IMR-90 (cell line): ENCODE measurements around the gene SARM1. TPM values are rescaled to one million over a fixed set of nuclear protein-coding genes. Genes with fewer than 3 reads are reported as not detected.

Experiments
- ATAC-seq: fragments of 200-7000 bp; cut with Tn5 transposase; 2 replicates; pipeline ENCODE4 v1.9.1; 2020; ENCODE audit warnings: low read depth, mild to moderate bottlenecking, moderate library complexity
- BruUV-seq: library from RNA; stranded (reverse); fragments of 400-500 nt; replicated peaks from 2 replicates; lab custom pipeline; 2021; lab: Mats Ljungman, UMichigan
- CTCF ChIA-PET: fragments of 300-600 bp; formaldehyde crosslinking; extraction: SDS; loops from one replicate; lab custom pipeline; 2021; ENCODE audit warnings: antibody characterized with exemption; lab: Yijun Ruan, JAX
- POLR2A ChIA-PET: fragments of 300-600 bp; sonication (Branson Sonifier 250); formaldehyde crosslinking; loops from one replicate; lab custom pipeline; 2022; ENCODE audit warnings: antibody characterized with exemption; ENCODE audit not compliant: unreplicated experiment; lab: Charles Lee
- DNase-seq: peaks from one replicate; pipeline ENCODE4 v3.0.0; 2013
- H2AFZ ChIP-seq: replicated peaks from 2 replicates; pipeline ENCODE3; 2013; ENCODE audit warnings: low read length, mild to moderate bottlenecking; ENCODE audit not compliant: poor library complexity
- H2AK5ac ChIP-seq: 2 replicates; pipeline ENCODE4 v1.6.1; 2013; ENCODE audit warnings: low read depth, low read length, inconsistent platforms
- H2AK9ac ChIP-seq: replicated peaks from 2 replicates; pipeline ENCODE3; 2013; ENCODE audit warnings: mild to moderate bottlenecking, low read depth, low read length, moderate library complexity; ENCODE audit not compliant: poor library complexity
- H2BK120ac ChIP-seq: 2 replicates; pipeline ENCODE4 v1.6.1; 2013; ENCODE audit warnings: low read depth, low read length, inconsistent platforms
- H2BK15ac ChIP-seq: 3 replicates; pipeline ENCODE4 v1.6.1; 2013; ENCODE audit warnings: low read depth, low read length, inconsistent platforms
- H2BK20ac ChIP-seq: 2 replicates; pipeline ENCODE4 v1.6.1; 2013; ENCODE audit warnings: low read depth, mild to moderate bottlenecking, inconsistent platforms, low read length, moderate library complexity
- H2BK5ac ChIP-seq: 2 replicates; pipeline ENCODE4 v1.6.1; 2013; ENCODE audit warnings: mild to moderate bottlenecking, low read depth, low read length, inconsistent platforms; ENCODE audit not compliant: poor library complexity, severe bottlenecking
- H3K14ac ChIP-seq: replicated peaks from 2 replicates; pipeline ENCODE4 v1.6.1; 2013; ENCODE audit warnings: low read depth, low read length, inconsistent platforms
- H3K18ac ChIP-seq: 2 replicates; pipeline ENCODE4 v1.6.1; 2013; ENCODE audit warnings: low read depth, low read length, control low read depth
- H3K23ac ChIP-seq: 2 replicates; pipeline ENCODE4 v1.6.1; 2013; ENCODE audit warnings: low read depth, low read length, inconsistent platforms
- H3K27ac ChIP-seq: 2 replicates; pipeline ENCODE4 v1.5.1; 2013; ENCODE audit warnings: mild to moderate bottlenecking, control low read depth, low read length; ENCODE audit not compliant: insufficient read depth
- H3K27me3 ChIP-seq: 2 replicates; pipeline ENCODE4 v1.6.1; 2013; ENCODE audit warnings: low read length; ENCODE audit not compliant: control insufficient read depth, insufficient read depth
- H3K36me3 ChIP-seq: 2 replicates; pipeline ENCODE4 v1.6.1; 2013; ENCODE audit warnings: low read length, mixed read lengths; ENCODE audit not compliant: control insufficient read depth, insufficient read depth
- H3K4ac ChIP-seq: 2 replicates; pipeline ENCODE4 v1.6.1; 2013; ENCODE audit warnings: low read depth, low read length, inconsistent platforms
- H3K4me1 ChIP-seq: 2 replicates; pipeline ENCODE4 v1.6.1; 2013; ENCODE audit warnings: low read length, mixed read lengths; ENCODE audit not compliant: control insufficient read depth, insufficient read depth
- H3K4me2 ChIP-seq: 2 replicates; pipeline ENCODE4 v1.6.1; 2013; ENCODE audit warnings: low read depth, mild to moderate bottlenecking, control low read depth, low read length, moderate library complexity
- H3K4me3 ChIP-seq: 2 replicates; pipeline ENCODE4 v1.5.1; 2013; ENCODE audit warnings: low read depth, mild to moderate bottlenecking, control low read depth, low read length, moderate library complexity; ENCODE audit not compliant: insufficient read depth
- H3K56ac ChIP-seq: 2 replicates; pipeline ENCODE4 v1.6.1; 2013; ENCODE audit warnings: low read length, inconsistent platforms; ENCODE audit not compliant: insufficient read depth; ENCODE audit errors: extremely low read depth
- H3K79me1 ChIP-seq, 2 experiments: 2 replicates each; pipeline ENCODE4 v1.6.1; 2013; ENCODE audit warnings: low read length in 2 of 2, inconsistent platforms in 1 of 2, low read depth in 1 of 2
- H3K9ac ChIP-seq: 2 replicates; pipeline ENCODE4 v1.6.1; 2013; ENCODE audit warnings: low read depth, low read length, control low read depth
- H3K9me1 ChIP-seq: 2 replicates; pipeline ENCODE4 v1.6.1; 2013; ENCODE audit warnings: low read length, inconsistent platforms; ENCODE audit not compliant: insufficient read depth
- H3K9me3 ChIP-seq: 2 replicates; pipeline ENCODE4 v1.6.1; 2013; ENCODE audit warnings: low read length; ENCODE audit not compliant: control insufficient read depth, insufficient read depth
- H4K20me1 ChIP-seq: 2 replicates; pipeline ENCODE4 v1.6.1; 2013; ENCODE audit warnings: low read length, inconsistent platforms; ENCODE audit not compliant: insufficient read depth
- H4K5ac ChIP-seq: 2 replicates; pipeline ENCODE4 v1.6.1; 2013; ENCODE audit warnings: mild to moderate bottlenecking, low read depth, low read length, control low read depth
- H4K8ac ChIP-seq, 2 experiments: 2 replicates each; pipeline ENCODE4 v1.6.1; 2013; ENCODE audit warnings: low read depth in 2 of 2, low read length in 2 of 2, control low read depth in 1 of 2, inconsistent platforms in 1 of 2
- H4K91ac ChIP-seq: 2 replicates; pipeline ENCODE4 v1.6.1; 2013; ENCODE audit warnings: low read depth, low read length, inconsistent platforms; ENCODE audit not compliant: insufficient read depth
- BHLHE40 ChIP-seq: fragments of 150-350 bp; IDR thresholded peaks from 2 replicates; pipeline ENCODE4 v1.6.1; 2016; ENCODE audit warnings: mild to moderate bottlenecking, low read depth, low read length
- CEBPB ChIP-seq: IDR thresholded peaks from 2 replicates; pipeline ENCODE4 v1.6.1; 2012; ENCODE audit warnings: low read depth, low read length, improper control_type of control experiment
- CTCF ChIP-seq: conservative IDR thresholded peaks from 2 replicates; pipeline ENCODE4 v1.5.1; 2012; ENCODE audit warnings: mild to moderate bottlenecking, low read depth, low read length, improper control_type of control experiment
- ELK1 ChIP-seq: fragments of 150-350 bp; IDR thresholded peaks from 2 replicates; pipeline ENCODE4 v1.6.1; 2016; ENCODE audit warnings: low read depth, mild to moderate bottlenecking, low read length, moderate library complexity, borderline replicate concordance
- FOS ChIP-seq: fragments of 150-350 bp; IDR thresholded peaks from 2 replicates; pipeline ENCODE4 v1.6.1; 2016; ENCODE audit warnings: low read depth, low read length
- MAFK ChIP-seq: IDR thresholded peaks from 2 replicates; pipeline ENCODE4 v1.6.1; 2012; ENCODE audit warnings: low read depth, low read length, improper control_type of control experiment
- MAZ ChIP-seq: IDR thresholded peaks from 2 replicates; pipeline ENCODE4 v1.6.1; 2012; ENCODE audit warnings: low read depth, mild to moderate bottlenecking, low read length, improper control_type of control experiment, moderate library complexity, borderline replicate concordance
- MXI1 ChIP-seq: IDR thresholded peaks from 2 replicates; pipeline ENCODE4 v1.6.1; 2012; ENCODE audit warnings: low read depth, mild to moderate bottlenecking, low read length, moderate library complexity, borderline replicate concordance
- NFE2L2 ChIP-seq: fragments of 150-350 bp; IDR thresholded peaks from 2 replicates; pipeline ENCODE4 v1.6.1; 2016; ENCODE audit warnings: low read depth, mild to moderate bottlenecking, low read length
- RAD21 ChIP-seq: IDR thresholded peaks from 2 replicates; pipeline ENCODE4 v1.6.1; 2012; ENCODE audit warnings: low read length, improper control_type of control experiment
- RCOR1 ChIP-seq: IDR thresholded peaks from 2 replicates; pipeline ENCODE4 v1.6.1; 2012; ENCODE audit warnings: mild to moderate bottlenecking, low read length, improper control_type of control experiment; ENCODE audit not compliant: insufficient replicate concordance
- WGBS, 2 experiments: methylation state at CpG; one replicate each; pipeline versions ENCODE4 v1.1.5 to v1.1.7; 2013; ENCODE audit warnings: missing lambda C conversion rate in 2 of 2; ENCODE audit not compliant: insufficient read length in 1 of 2; ENCODE audit errors: extremely low coverage in 2 of 2; 5-methylcytosine and 5-hydroxymethylcytosine counted together
- dilution Hi-C: fragments of 300-500 bp; cut with HindIII; formaldehyde crosslinking; loops from one replicate; pipeline ENCODE4 v1.14.3; 2018; ENCODE audit warnings: low sequenced_read_pairs; ENCODE audit not compliant: unreplicated experiment
- in situ Hi-C: fragments of 300-500 bp; cut with MboI; formaldehyde crosslinking; loops from 3 replicates; pipeline ENCODE4 v1.14.3; 2019; ENCODE audit warnings: low sequenced_read_pairs, inconsistent platforms, mixed read lengths
- intact Hi-C: fragments of 100-400 bp; cut with micrococcal nuclease; formaldehyde crosslinking; loops from 2 replicates; pipeline ENCODE4 v1.10.0; 2022
- polyA plus RNA-seq, 3 experiments: library from polyadenylated mRNA; depleted of rRNA; stranded (reverse); fragments of >200 nt; gene quantifications; 2 replicates each; pipeline ENCODE4 v1.2.3, GENCODE V29; 2012; ENCODE audit warnings: low replicate concordance in 1 of 3
- total RNA-seq: library from RNA; depleted of rRNA; stranded (reverse); fragments of >200 nt; gene quantifications from 2 replicates; pipeline ENCODE4 v1.2.3, GENCODE V29; 2012
- TF ChIP-seq, protein P1 (sequence below): fragments of 150-350 bp; IDR thresholded peaks from 2 replicates; pipeline ENCODE4 v1.6.1; 2017; ENCODE audit warnings: mild to moderate bottlenecking, antibody characterized with exemption, low read length, low read depth

The SARM1 gene
- total and polyA plus RNA-seq, 2 of the 4 experiments (the other 2 are of a cell fraction): 3.4 to 11.4 TPM

GRCh38 chr17:28339431-28339830 lies 32.1 kb upstream of the SARM1 start:
- Histone ChIP-seq H3K36me3 (peaks cover 48% of the 10 kb centered on the region), H2BK20ac (no peak overlapping the region), H2AK5ac (peak overlapping the region; percentile 13; the same call in 1 of the 2 replicates), H3K18ac (no peak overlapping the region), H2BK120ac (no peak overlapping the region), H2AK9ac (no peak overlapping the region), H3K27ac (no peak overlapping the region), H4K8ac (no peak overlapping the region), H3K56ac (no peak overlapping the region), H3K4me3 (no peak overlapping the region), H2BK5ac (no peak overlapping the region), H3K27me3 (no peaks in the 10 kb centered on the region), H4K91ac (no peak overlapping the region), H3K4me2 (no peak overlapping the region), H3K9ac (no peak overlapping the region), H3K4ac (no peak overlapping the region; the same call in 1 of the 2 replicates), H4K20me1 (peaks cover 41% of the 10 kb centered on the region; the same call in 1 of the 2 replicates), H3K9me1 (peaks cover 12% of the 10 kb centered on the region), H3K4me1 (peaks cover 9% of the 10 kb centered on the region), H3K9me3 (no peaks in the 10 kb centered on the region), H2BK15ac (no peak overlapping the region), H4K5ac (no peak overlapping the region), H3K14ac (no peak overlapping the region), H3K79me1 (peaks cover 31 to 87% of the 10 kb centered on the region in 2 experiments; a peak in 3 of 4 replicates), H3K23ac (no peak overlapping the region), H2AFZ (no peak overlapping the region)
- intact Hi-C loops (loop anchor here (5.0 to 10.0 kb wide), 3 partner anchors 107 to 447 kb away; partner anchors contain the start of genes LYRM9 and NLK), dilution Hi-C loops (no loop called here), in situ Hi-C loops (loop anchor here (25.0 kb wide), 1 partner anchor 802 kb away; no protein-coding TSS in a partner anchor)
- no peak for TF ChIP-seq ELK1
- no peak for TF ChIP-seq CEBPB
- TF ChIP-seq FOS: no peak
- TF ChIP-seq CTCF: no peak
- TF ChIP-seq NFE2L2: no peak
- TF ChIP-seq MAFK: no peak
- no peak for TF ChIP-seq RCOR1
- no peak for TF ChIP-seq BHLHE40
- no peak for TF ChIP-seq MAZ
- TF ChIP-seq, protein P1, sequence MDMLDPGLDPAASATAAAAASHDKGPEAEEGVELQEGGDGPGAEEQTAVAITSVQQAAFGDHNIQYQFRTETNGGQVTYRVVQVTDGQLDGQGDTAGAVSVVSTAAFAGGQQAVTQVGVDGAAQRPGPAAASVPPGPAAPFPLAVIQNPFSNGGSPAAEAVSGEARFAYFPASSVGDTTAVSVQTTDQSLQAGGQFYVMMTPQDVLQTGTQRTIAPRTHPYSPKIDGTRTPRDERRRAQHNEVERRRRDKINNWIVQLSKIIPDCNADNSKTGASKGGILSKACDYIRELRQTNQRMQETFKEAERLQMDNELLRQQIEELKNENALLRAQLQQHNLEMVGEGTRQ: no peak
- TF ChIP-seq RAD21: no peak
- no peak for TF ChIP-seq MXI1
- 87% methylated on average over 3 of the region's 15 CpGs; no CpG with 5 or more reads in 1 of the 2 experiments for WGBS, 2 experiments
- BruUV-seq: no TSS peak
- ChIA-PET CTCF (no interaction called here), POLR2A (no interaction called here)
- no peak for DNase-seq
- ATAC-seq: no peak
